Left forelimb (tissue), 1 donor: ENCODE data around the gene RTP3.
"Not testable (repeated sequence)": the region's sequence is repeated elsewhere in the genome, so short reads cannot be mapped to it uniquely, and the experiment has no call there.

Experiments used
- DNase-seq: peaks from one replicate; pipeline ENCODE4 v3.0.0-alpha.2; 2018; ENCODE audit warnings: low spot score

Gene RTP3

GRCh38 chr3:46546896-46547440, 49.2 kb downstream of the RTP3 start:
- no peak for DNase-seq

- DNase-seq, result not testable (repeated sequence)
Observed at GRCh38 chr3:46548611-46549010, 50.8 kb downstream of the RTP3 start.

GRCh38 chr3:46549408-46549904, 51.7 kb downstream of the RTP3 start:
- no peak for DNase-seq

GRCh38 chr3:46549989-46550388, 52.2 kb downstream of the RTP3 start:
- DNase-seq, result no peak
